Effector memory CD4-positive, alpha-beta T cell (primary cell): Measurements from ENCODE around the gene SHANK3.

Experiments used
- DNase-seq, 3 donors: peaks; one replicate each; pipeline ENCODE4 v3.0.0-alpha.2; 2020
- H3K27ac ChIP-seq: 2 replicates; pipeline ENCODE4 v1.7.0; 2013; ENCODE audit warnings: mild to moderate bottlenecking, low read length, moderate library complexity; ENCODE audit not compliant: insufficient read depth, poor library complexity, severe bottlenecking
- H3K27me3 ChIP-seq: replicated peaks from 2 replicates; pipeline ENCODE4 v1.7.0; 2013; ENCODE audit warnings: mild to moderate bottlenecking, low read length; ENCODE audit not compliant: insufficient read depth, control insufficient read depth, poor library complexity, severe bottlenecking
- H3K36me3 ChIP-seq: 2 replicates; pipeline ENCODE4 v1.7.0; 2013; ENCODE audit warnings: mild to moderate bottlenecking, low read length, moderate library complexity; ENCODE audit not compliant: control insufficient read depth, insufficient read depth
- H3K4me1 ChIP-seq: 2 replicates; pipeline ENCODE4 v1.7.0; 2013; ENCODE audit warnings: low read length, mild to moderate bottlenecking; ENCODE audit not compliant: control insufficient read depth, insufficient read depth, poor library complexity, severe bottlenecking
- H3K4me3 ChIP-seq: 2 replicates; pipeline ENCODE4 v1.7.0; 2013; ENCODE audit warnings: low read length, low read depth, mild to moderate bottlenecking; ENCODE audit not compliant: insufficient read depth, poor library complexity, severe bottlenecking
- H3K9me3 ChIP-seq: 2 replicates; pipeline ENCODE4 v1.7.0; 2013; ENCODE audit warnings: mild to moderate bottlenecking, low read length, moderate library complexity; ENCODE audit not compliant: control insufficient read depth

Gene SHANK3

DNA sequence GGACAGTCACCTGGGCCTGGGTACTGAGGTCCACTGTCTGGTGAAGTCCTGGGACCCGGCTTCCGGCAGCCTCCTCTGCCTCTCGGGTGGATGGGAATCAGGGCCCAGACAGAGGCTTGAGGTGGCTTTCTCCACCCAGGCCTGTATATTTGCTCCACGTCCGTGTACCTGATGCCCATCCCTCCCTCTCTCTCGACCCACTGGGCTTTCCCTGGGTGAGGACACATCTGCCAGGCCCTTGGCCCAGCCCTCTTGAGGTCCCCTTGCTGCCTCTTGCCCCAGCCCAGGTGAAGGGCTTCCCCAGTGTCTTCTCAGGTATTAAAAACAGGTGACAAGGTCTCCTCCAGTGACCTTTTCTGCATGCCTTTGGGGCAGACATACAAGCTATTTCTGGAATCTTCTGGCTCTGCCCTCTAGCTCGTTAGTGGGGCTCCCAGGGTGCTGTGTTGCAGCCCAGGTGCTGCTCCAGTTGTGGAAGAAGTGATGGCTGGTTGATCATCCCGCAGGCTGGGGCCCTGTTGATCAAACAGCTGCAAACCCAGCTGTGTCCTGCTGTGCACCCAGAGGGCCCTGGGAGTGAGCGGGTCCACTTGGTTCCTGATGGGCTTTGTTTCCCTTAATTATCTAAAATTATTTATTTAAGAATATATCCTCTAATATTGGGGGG is 39.9 kb downstream of the SHANK3 start:
- no peak for DNase-seq
- no peaks in the 10 kb centered on the region for H3K4me1 ChIP-seq
- no peak overlapping the region for H3K27ac ChIP-seq
- no peaks in the 10 kb centered on the region for H3K9me3 ChIP-seq
- no peak overlapping the region for H3K4me3 ChIP-seq
- no peaks in the 10 kb centered on the region for H3K27me3 ChIP-seq
- H3K36me3 ChIP-seq, result no peaks in the 10 kb centered on the region

DNA sequence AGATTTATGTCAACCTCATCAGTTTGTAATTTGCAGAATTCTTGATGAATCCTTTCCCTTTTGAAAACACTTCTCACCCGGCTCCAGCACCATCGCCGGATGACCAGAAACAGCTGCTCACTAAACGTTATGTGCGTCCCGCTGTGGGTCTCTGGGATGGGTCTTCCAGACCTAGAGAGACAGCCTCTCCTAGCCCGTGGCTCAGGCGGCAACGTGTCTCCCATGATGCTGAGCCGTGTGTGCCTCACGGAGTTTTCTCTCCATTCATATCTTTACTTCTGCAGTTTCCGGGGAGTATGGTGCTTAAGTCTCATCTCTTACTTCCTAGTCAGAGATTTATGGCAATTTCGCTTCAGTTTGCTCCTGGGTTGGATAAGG is 40.4 kb downstream of the SHANK3 start:
- no peak for DNase-seq
- Histone ChIP-seq H3K27me3 (no peaks in the 10 kb centered on the region), H3K4me1 (no peaks in the 10 kb centered on the region), H3K9me3 (no peaks in the 10 kb centered on the region), H3K36me3 (no peaks in the 10 kb centered on the region), H3K4me3 (no peak overlapping the region), H3K27ac (no peak overlapping the region)

DNA sequence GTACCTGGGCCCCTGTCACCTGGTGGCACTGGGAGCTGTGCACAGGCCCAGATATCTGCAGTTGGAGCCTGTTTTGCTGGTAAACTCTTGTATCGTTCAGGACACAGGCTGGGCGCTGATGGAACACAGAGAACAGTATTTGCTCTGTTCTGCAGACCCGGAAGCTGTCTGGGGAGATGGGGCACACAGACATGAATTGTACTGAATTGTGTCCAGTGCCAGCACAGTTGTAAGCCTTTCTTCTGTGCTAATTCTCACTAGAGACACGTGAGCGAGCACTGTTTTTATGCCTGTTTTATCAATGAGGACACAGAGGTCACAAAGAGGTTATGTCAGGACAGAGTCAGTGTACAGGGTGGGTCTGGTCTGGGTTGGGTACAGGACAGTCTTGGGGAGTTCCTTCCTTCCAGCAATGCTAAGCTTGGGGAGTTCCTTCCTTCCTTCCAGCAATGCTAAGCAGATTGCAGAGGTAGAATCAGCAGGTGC is 41.0 kb downstream of the SHANK3 start:
- H3K4me1 ChIP-seq, result no peaks in the 10 kb centered on the region
- no peak overlapping the region for H3K4me3 ChIP-seq
- no peak overlapping the region for H3K27ac ChIP-seq
- H3K27me3 ChIP-seq, result no peaks in the 10 kb centered on the region
- DNase-seq, result no peak
- no peaks in the 10 kb centered on the region for H3K9me3 ChIP-seq
- H3K36me3 ChIP-seq, result no peaks in the 10 kb centered on the region

DNA sequence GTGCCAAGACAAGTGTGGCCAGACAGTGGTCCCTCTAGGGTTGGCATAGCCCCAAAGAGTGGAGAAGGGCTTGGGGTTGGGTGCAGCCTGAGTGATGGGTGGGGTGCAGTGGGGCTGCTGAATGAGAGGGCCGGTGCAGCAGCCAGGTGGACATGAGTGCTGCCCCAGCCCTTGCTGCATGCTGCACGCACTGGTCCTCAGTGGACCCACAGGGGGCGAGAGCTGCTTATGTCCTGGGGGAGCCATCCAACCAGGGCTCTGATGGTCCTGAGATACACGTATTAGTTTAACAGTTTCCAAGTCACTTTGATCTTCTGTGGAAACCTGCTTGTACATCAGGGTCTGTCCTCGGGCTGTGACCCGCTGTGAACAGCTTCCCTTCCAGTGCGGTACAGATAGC is 41.5 kb downstream of the SHANK3 start:
- no peaks in the 10 kb centered on the region for H3K27me3 ChIP-seq
- H3K9me3 ChIP-seq, result no peaks in the 10 kb centered on the region
- no peaks in the 10 kb centered on the region for H3K36me3 ChIP-seq
- H3K27ac ChIP-seq, result no peak overlapping the region
- no peak for DNase-seq
- no peaks in the 10 kb centered on the region for H3K4me1 ChIP-seq
- no peak overlapping the region for H3K4me3 ChIP-seq

DNA sequence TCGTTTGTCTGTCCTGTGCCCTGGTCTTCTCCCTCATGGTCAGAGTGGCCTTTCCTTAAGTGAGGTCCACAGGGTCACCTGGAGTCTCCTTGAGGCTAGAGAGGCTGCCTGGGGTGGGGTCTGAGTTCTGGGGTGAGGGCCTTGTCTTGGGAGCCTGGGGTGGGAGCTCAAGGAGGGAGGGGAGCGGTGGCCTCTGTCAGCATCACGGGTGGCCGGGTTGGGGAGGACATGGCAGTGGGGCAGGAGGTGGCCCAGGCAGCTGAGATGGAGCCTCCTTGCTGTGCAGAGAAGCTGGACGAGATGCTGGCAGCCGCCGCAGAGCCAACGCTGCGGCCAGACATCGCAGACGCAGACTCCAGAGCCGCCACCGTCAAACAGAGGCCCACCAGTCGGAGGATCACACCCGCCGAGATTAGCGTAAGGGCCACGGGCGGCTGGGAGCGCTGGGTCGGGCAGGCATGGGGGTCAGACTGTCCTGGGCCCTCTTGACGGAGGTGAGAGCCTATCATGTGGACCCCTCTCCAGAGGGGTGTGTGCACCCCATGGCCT is 42.1 kb downstream of the SHANK3 start:
- H3K27ac ChIP-seq, result no peak overlapping the region
- H3K4me3 ChIP-seq, result no peak overlapping the region

DNA sequence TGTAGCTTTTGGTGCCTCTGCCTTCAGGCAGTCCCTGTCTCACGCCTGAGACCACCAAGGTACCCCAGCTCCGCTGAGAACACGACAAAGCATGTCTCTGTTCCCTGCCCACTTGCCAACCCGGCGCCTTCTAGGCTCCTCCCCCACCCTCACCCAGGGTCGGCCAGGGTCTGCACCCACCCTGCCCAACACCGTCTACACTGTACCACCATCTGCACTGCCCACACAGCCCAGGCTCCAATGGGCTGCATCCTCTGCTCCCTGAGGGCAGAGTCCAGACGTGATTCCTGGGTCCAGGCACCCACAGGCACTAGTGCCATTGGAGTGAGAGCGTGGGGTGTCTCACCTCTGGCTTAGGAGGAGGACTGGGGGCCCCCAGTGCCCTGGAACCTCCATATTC is 42.6 kb downstream of the SHANK3 start:
- Histone ChIP-seq H3K27me3 (no peaks in the 10 kb centered on the region), H3K9me3 (no peaks in the 10 kb centered on the region), H3K4me1 (no peaks in the 10 kb centered on the region), H3K27ac (no peak overlapping the region), H3K4me3 (no peak overlapping the region), H3K36me3 (no peaks in the 10 kb centered on the region)
- no peak for DNase-seq

More for the DNA sequence above, 42.1 kb downstream of the SHANK3 start:
- Histone ChIP-seq H3K36me3 (no peaks in the 10 kb centered on the region), H3K27me3 (no peaks in the 10 kb centered on the region), H3K4me1 (no peaks in the 10 kb centered on the region), H3K9me3 (no peaks in the 10 kb centered on the region)
- DNase-seq, result no peak

DNA sequence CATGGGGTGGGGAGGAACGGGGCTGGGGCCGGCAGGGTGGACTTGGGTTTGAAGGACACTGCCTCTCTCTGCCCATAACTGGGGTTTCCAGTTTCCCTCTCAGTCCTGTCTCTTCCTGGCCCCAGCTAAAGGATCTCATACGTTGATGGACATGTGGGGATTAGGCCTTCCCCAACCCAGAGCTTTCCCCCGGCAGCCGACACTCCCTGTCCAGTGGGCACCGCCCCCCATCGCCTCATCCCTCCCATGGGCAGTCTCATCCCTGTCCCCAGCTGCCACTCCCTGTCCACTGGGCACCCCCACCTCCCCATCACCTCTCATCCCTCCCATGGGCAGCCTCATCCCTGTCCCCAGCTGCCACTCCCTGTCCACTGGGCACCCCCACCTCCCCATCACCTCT is 43.2 kb downstream of the SHANK3 start:
- no peak for DNase-seq
- H3K4me3 ChIP-seq, result no peak overlapping the region
- H3K9me3 ChIP-seq, result no peaks in the 10 kb centered on the region
- no peaks in the 10 kb centered on the region for H3K4me1 ChIP-seq
- H3K27me3 ChIP-seq, result no peaks in the 10 kb centered on the region
- no peaks in the 10 kb centered on the region for H3K36me3 ChIP-seq
- H3K27ac ChIP-seq, result no peak overlapping the region

DNA sequence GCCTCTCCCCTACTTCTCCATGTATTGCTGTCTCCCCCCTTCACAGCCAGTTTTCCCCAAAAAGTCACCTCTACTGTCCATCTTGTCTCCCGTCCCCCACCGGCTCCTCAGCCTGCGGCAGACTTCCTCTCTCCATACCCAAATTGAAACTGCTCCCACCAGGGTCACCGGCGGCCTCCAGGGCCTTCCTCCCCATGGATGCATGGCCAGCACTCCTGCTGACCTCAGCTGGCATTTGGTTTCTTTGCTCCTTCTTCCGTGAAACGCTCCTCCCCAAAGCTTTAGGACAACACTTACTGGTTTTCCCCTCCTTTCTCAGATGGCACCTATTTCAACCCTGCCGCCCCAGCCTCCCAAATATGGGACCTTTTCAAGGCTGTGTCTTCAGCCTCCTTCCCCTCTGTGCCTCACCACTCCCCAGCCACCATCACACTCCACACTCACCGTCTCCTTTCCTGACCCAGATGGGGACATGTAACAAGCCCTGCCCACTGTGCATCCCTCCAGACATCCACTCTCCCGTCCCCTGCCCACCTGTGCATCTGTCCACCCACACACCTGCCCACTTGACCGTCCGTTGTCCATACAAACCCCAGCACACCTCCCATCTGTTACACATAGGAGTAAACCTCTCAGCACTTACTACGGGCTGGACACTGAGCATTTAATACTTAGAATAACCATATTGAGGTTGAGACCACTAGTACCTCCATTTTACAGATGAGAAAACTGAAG is 43.8 kb downstream of the SHANK3 start:
- Histone ChIP-seq H3K4me1 (no peaks in the 10 kb centered on the region), H3K27me3 (no peaks in the 10 kb centered on the region), H3K36me3 (no peaks in the 10 kb centered on the region), H3K27ac (no peak overlapping the region), H3K9me3 (no peaks in the 10 kb centered on the region), H3K4me3 (no peak overlapping the region)
- DNase-seq, result no peak

DNA sequence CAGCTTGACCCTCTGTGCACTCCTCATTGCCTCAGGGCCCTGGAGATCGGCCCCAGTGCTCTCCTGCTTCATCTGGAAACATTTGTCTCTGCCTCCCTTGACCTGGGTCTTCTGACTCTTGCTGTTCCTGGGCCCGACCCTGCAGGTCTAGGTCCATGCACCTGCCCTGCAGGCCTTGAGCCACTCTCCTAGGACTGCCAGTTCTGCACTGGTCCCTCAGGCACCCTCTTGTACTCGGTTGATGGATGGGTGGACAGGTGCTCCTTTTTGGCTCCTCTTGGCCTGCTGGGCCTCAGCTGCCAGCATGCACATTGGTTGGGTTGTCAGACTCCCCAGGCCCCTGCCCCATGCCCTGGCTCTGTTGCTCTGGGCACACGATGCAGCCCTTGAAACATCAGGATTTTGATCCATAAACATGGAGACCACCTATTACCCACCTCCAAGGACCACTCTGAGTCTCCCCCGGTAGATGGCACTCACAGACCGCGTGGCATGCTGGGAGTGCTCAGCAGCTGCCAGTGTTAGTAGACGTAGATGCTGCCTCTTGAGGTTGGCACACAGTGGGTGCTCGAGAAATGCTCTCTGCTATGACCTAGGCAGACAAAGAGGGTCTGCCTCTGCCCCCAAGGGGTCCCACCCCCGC is 45.2 kb downstream of the SHANK3 start:
- H3K36me3 ChIP-seq, result no peaks in the 10 kb centered on the region
- no peaks in the 10 kb centered on the region for H3K4me1 ChIP-seq
- no peak overlapping the region for H3K4me3 ChIP-seq
- H3K27ac ChIP-seq, result no peak overlapping the region
- DNase-seq, result no peak
- no peaks in the 10 kb centered on the region for H3K9me3 ChIP-seq
- no peaks in the 10 kb centered on the region for H3K27me3 ChIP-seq

DNA sequence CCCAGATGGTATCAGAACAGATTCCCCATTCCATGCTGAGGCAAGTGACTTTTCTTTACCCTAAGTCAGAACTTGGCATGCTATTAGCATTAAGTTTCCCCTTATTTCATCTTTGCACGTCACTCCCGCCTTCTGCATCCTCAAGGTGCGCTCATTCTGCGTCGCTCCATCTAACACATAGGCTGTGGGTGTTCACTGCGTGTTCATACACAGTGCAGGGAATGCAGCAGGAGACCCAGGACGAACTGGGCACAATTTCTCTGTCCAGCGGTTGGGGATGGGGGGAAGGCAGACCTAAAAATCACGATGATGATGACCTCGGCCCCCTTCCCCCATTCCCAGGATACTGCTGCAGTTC is 45.7 kb downstream of the SHANK3 start:
- Histone ChIP-seq H3K27ac (no peak overlapping the region), H3K9me3 (no peaks in the 10 kb centered on the region), H3K4me3 (no peak overlapping the region), H3K4me1 (no peaks in the 10 kb centered on the region), H3K36me3 (no peaks in the 10 kb centered on the region), H3K27me3 (no peaks in the 10 kb centered on the region)
- DNase-seq, result no peak
